ENCODE data around the gene FAM187B. TPM values are rescaled to one million over a fixed set of nuclear protein-coding genes. Genes with fewer than 3 reads are reported as not detected.

FAM187B gene
- total and polyA plus RNA-seq, 2 of the 4 experiments (the other 2 are of a cell fraction): not detected

DNA sequence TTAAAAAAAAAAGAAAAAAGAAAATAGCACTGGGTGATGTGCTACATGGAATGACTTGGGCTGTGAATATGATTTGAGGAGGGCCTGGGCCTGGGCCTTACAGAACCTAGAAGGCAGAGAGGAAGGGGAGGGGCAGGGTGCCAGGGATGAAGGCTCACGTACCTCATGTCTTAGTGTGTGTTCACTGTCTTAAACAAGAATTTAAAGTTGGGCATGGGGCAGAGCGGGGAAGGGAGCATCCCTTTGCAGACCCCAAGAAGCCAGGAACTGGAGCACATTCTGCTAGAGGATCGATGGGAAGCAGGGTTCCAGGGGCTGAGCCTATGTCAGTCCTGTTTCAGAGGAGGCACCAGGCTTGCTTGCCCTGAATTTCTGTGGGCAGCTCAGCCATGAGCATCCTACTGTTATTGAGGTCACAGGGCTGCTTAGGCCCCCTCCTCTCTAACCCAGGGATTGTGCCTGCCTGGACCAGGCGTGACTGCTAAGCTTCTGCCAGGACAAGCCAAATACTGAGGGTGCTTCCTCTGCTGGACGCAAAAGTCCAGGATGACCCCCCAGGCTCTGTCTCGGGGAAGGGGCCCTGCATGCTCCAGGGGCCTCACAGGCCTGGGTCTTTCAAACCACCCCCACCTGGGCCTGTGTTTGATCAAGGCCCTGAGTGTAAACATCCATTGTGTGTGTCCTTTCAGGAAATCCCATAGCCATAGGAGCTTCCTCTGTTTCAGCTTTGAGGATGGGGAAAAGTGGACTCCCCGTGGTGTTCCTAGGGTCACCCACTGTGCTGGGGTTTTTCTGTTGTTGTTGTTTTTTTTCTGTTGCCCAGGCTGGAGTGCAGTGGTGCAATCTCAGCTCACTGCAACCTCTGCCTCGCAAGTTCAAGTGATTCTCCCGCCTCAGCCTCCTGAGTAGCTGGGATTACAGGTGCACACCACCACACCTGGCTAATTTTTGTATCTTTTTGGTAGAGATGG is 25.1 kb upstream of the FAM187B start (continued):
- TF ChIP-seq, protein P1, sequence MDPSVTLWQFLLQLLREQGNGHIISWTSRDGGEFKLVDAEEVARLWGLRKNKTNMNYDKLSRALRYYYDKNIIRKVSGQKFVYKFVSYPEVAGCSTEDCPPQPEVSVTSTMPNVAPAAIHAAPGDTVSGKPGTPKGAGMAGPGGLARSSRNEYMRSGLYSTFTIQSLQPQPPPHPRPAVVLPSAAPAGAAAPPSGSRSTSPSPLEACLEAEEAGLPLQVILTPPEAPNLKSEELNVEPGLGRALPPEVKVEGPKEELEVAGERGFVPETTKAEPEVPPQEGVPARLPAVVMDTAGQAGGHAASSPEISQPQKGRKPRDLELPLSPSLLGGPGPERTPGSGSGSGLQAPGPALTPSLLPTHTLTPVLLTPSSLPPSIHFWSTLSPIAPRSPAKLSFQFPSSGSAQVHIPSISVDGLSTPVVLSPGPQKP (IDR thresholded peaks at IDR 0.05; ENCODE audit: borderline replicate concordance, low read depth, low read length): no peak
- no peak for TF ChIP-seq BHLHE40 (IDR thresholded peaks at IDR 0.05; ENCODE audit: low read depth, low read length)
- no peak for TF ChIP-seq RAD21 (IDR thresholded peaks at IDR 0.05; ENCODE audit: low read length)
- no peak for TF ChIP-seq NFE2L2 (IDR thresholded peaks at IDR 0.05; ENCODE audit: low read depth, low read length)

DNA sequence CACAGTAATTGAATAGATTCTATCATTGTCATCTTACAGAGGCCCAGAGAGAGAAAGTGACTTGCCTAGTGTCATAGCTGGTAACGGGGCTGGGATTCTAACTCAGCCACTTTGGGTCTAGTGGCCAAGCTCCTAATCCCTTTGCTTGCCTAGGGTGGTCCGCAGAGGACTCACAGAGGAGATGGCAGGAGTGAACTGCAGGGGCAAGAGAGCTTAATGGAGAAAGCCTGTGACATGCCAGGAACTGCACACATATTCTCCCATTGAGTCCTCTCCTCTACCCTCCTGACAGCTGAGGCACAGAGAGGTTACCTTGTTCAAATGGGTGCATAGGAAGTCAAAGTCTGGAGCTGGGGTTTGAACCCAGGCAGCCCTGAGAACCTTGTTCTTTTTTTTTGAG is 22.9 kb upstream of the FAM187B start:
- Histone ChIP-seq H2BK20ac (ENCODE audit: low read depth, low read length) (no peak overlapping the region), H3K9me3 (ENCODE audit: control insufficient read depth, insufficient read depth, low read length) (no peaks in the 10 kb centered on the region), H4K20me1 (ENCODE audit: insufficient read depth, low read length) (no peaks in the 10 kb centered on the region), H3K4ac (ENCODE audit: low read depth, low read length) (no peak overlapping the region), H3K9me1 (ENCODE audit: insufficient read depth, low read length) (no peaks in the 10 kb centered on the region), H3K9ac (ENCODE audit: low read depth, low read length) (no peak overlapping the region), H3K4me1 (ENCODE audit: control insufficient read depth, insufficient read depth, low read length) (no peaks in the 10 kb centered on the region), H3K27me3 (ENCODE audit: control insufficient read depth, insufficient read depth, low read length) (peaks cover 48% of the 10 kb centered on the region), H3K4me2 (ENCODE audit: low read depth, low read length) (no peak overlapping the region), H4K5ac (ENCODE audit: low read depth, low read length) (no peak overlapping the region), H4K91ac (ENCODE audit: insufficient read depth, low read depth, low read length) (no peak overlapping the region), H3K56ac (ENCODE audit: extremely low read depth, insufficient read depth, low read length) (no peak overlapping the region), H3K36me3 (ENCODE audit: control insufficient read depth, insufficient read depth, low read length) (no peaks in the 10 kb centered on the region), H3K23ac (ENCODE audit: low read depth, low read length) (no peak overlapping the region), H3K14ac (replicated peaks; ENCODE audit: low read depth, low read length) (no peak overlapping the region), H3K27ac (ENCODE audit: insufficient read depth, low read length) (no peak overlapping the region), H2BK15ac (ENCODE audit: low read depth, low read length) (no peak overlapping the region), H3K79me1 (ENCODE audit: low read depth in 1 of 2, low read length in 2 of 2) (no peaks in the 10 kb centered on the region), H2AFZ (replicated peaks; ENCODE audit: low read length, poor library complexity) (no peak overlapping the region), H4K8ac (ENCODE audit: low read depth in 2 of 2, low read length in 2 of 2) (no peak overlapping the region), H2BK5ac (ENCODE audit: low read depth, low read length, poor library complexity, severe bottlenecking) (no peak overlapping the region), H2BK120ac (ENCODE audit: low read depth, low read length) (no peak overlapping the region), H2AK5ac (ENCODE audit: low read depth, low read length) (no peak overlapping the region), H2AK9ac (replicated peaks; ENCODE audit: low read depth, low read length, poor library complexity) (no peak overlapping the region), H3K18ac (ENCODE audit: low read depth, low read length) (no peak overlapping the region), H3K4me3 (ENCODE audit: insufficient read depth, low read depth, low read length) (no peak overlapping the region)
- intact Hi-C loops (cut with micrococcal nuclease) (no loop called here), in situ Hi-C loops (cut with MboI; ENCODE audit: low sequenced_read_pairs) (no loop called here), dilution Hi-C loops (cut with HindIII; ENCODE audit: low sequenced_read_pairs, unreplicated experiment) (no loop called here)
- no CpG with 5 or more reads among the region's 2 CpGs for WGBS, 2 experiments (ENCODE audit: extremely low coverage in 2 of 2, insufficient read length in 1 of 2)
- POLR2A ChIA-PET (ENCODE audit: unreplicated experiment): no interaction called here
- ATAC-seq (ENCODE audit: low read depth) (no peak), DNase-seq (no peak)
- CTCF ChIA-PET: no interaction called here
- BruUV-seq (replicated peaks): no TSS peak
- TF ChIP-seq MXI1 (IDR thresholded peaks at IDR 0.05; ENCODE audit: borderline replicate concordance, low read depth, low read length): no peak
- TF ChIP-seq FOS (IDR thresholded peaks at IDR 0.05; ENCODE audit: low read depth, low read length): no peak
- no peak for TF ChIP-seq USF2 (IDR thresholded peaks at IDR 0.05; ENCODE audit: low read depth, low read length)
- TF ChIP-seq, protein P1 (IDR thresholded peaks at IDR 0.05; ENCODE audit: borderline replicate concordance, low read depth, low read length): no peak
- no peak for TF ChIP-seq SMC3 (IDR thresholded peaks at IDR 0.05; ENCODE audit: low read depth, low read length)
- no peak for TF ChIP-seq BHLHE40 (IDR thresholded peaks at IDR 0.05; ENCODE audit: low read depth, low read length)
- TF ChIP-seq RAD21 (IDR thresholded peaks at IDR 0.05; ENCODE audit: low read length): no peak
- TF ChIP-seq CHD1 (IDR thresholded peaks at IDR 0.05; ENCODE audit: low read depth, low read length): no peak
- TF ChIP-seq MAZ (IDR thresholded peaks at IDR 0.05; ENCODE audit: borderline replicate concordance, low read depth, low read length): no peak
- TF ChIP-seq MAFK (IDR thresholded peaks at IDR 0.05; ENCODE audit: low read depth, low read length): no peak
